Trophoblast cell (in vitro differentiated cells and primary cell): ENCODE measurements around the gene IL23A.
A peak's percentile ranks its signal among the peaks of the same experiment; 100 is the strongest.
"Not testable (repeated sequence)": the region's sequence is repeated elsewhere in the genome, so short reads cannot be mapped to it uniquely, and the experiment has no call there.

Source experiments
- DNase-seq, 2 donors: peaks; one replicate each; pipeline ENCODE4 v3.0.0-alpha.2; 2016
- H2AFZ ChIP-seq: 2 replicates; pipeline ENCODE4 v1.6.1; 2013; ENCODE audit warnings: low read length, moderate library complexity, mild to moderate bottlenecking; ENCODE audit not compliant: insufficient read depth, poor library complexity
- H2AK5ac ChIP-seq: 2 replicates; pipeline ENCODE4 v1.6.1; 2013; ENCODE audit warnings: mild to moderate bottlenecking, low read length
- H2BK120ac ChIP-seq: 2 replicates; pipeline ENCODE4 v1.6.1; 2013; ENCODE audit warnings: low read length, mild to moderate bottlenecking, moderate library complexity; ENCODE audit not compliant: insufficient read depth, poor library complexity
- H2BK12ac ChIP-seq: 2 replicates; pipeline ENCODE4 v1.6.1; 2013; ENCODE audit warnings: mild to moderate bottlenecking, low read length, moderate library complexity
- H2BK5ac ChIP-seq: 2 replicates; pipeline ENCODE4 v1.6.1; 2013; ENCODE audit warnings: low read length, low read depth, moderate library complexity, mild to moderate bottlenecking; ENCODE audit not compliant: poor library complexity
- H3K14ac ChIP-seq: 2 replicates; pipeline ENCODE4 v1.6.1; 2013; ENCODE audit warnings: mild to moderate bottlenecking, low read length
- H3K18ac ChIP-seq: 2 replicates; pipeline ENCODE4 v1.6.1; 2013; ENCODE audit warnings: mild to moderate bottlenecking, low read length
- H3K23ac ChIP-seq: 2 replicates; pipeline ENCODE4 v1.6.1; 2013; ENCODE audit warnings: low read length
- H3K27ac ChIP-seq: 2 replicates; pipeline ENCODE4 v1.5.1; 2013; ENCODE audit warnings: low read depth, mild to moderate bottlenecking, inconsistent platforms, low read length, moderate library complexity
- H3K27me3 ChIP-seq: 2 replicates; pipeline ENCODE4 v1.6.1; 2013; ENCODE audit warnings: inconsistent platforms, mild to moderate bottlenecking, low read length, moderate library complexity; ENCODE audit not compliant: insufficient read depth
- H3K36me3 ChIP-seq, 2 experiments: 1 replicate in 1 of 2; 2 replicates in 1 of 2; pipeline ENCODE4 v1.6.1; 2013; ENCODE audit warnings: low read length in 2 of 2, mild to moderate bottlenecking in 2 of 2, moderate library complexity in 1 of 2; ENCODE audit not compliant: insufficient read depth in 2 of 2, control insufficient read depth in 1 of 2
- H3K4ac ChIP-seq: 2 replicates; pipeline ENCODE4 v1.6.1; 2013; ENCODE audit warnings: low read depth, mild to moderate bottlenecking, low read length, moderate library complexity
- H3K4me1 ChIP-seq, 2 experiments: 1 replicate in 1 of 2; 2 replicates in 1 of 2; pipeline ENCODE4 v1.6.1; 2013; ENCODE audit warnings: low read length in 2 of 2, mild to moderate bottlenecking in 2 of 2, moderate library complexity in 1 of 2; ENCODE audit not compliant: insufficient read depth in 2 of 2, control insufficient read depth in 1 of 2
- H3K4me2 ChIP-seq: 2 replicates; pipeline ENCODE4 v1.6.1; 2013; ENCODE audit warnings: inconsistent platforms, mild to moderate bottlenecking, low read length, moderate library complexity
- H3K4me3 ChIP-seq: 2 replicates; pipeline ENCODE4 v1.5.1; 2013; ENCODE audit warnings: mild to moderate bottlenecking, low read depth, low read length, inconsistent platforms
- H3K79me1 ChIP-seq: one replicate; pipeline ENCODE4 v1.6.1; 2013; ENCODE audit warnings: low read length
- H3K79me2 ChIP-seq: 2 replicates; pipeline ENCODE4 v1.6.1; 2013; ENCODE audit warnings: low read length, mild to moderate bottlenecking; ENCODE audit not compliant: control insufficient read depth, insufficient read depth, poor library complexity
- H3K9ac ChIP-seq: 2 replicates; pipeline ENCODE4 v1.6.1; 2013; ENCODE audit warnings: mild to moderate bottlenecking, low read length
- H3K9me3 ChIP-seq: 2 replicates; pipeline ENCODE4 v1.6.1; 2013; ENCODE audit warnings: low read depth, mild to moderate bottlenecking, control low read depth, inconsistent platforms, low read length; ENCODE audit not compliant: insufficient read depth
- H4K12ac ChIP-seq: 2 replicates; pipeline ENCODE4 v1.6.1; 2013; ENCODE audit warnings: low read depth, mild to moderate bottlenecking, low read length, moderate library complexity
- H4K8ac ChIP-seq: 2 replicates; pipeline ENCODE4 v1.6.1; 2013; ENCODE audit warnings: low read depth, mild to moderate bottlenecking, low read length, moderate library complexity
- H4K91ac ChIP-seq: one replicate; pipeline ENCODE4 v1.6.1; 2013; ENCODE audit warnings: low read depth, mild to moderate bottlenecking, low read length, moderate library complexity
- WGBS: extraction: QIAGEN DNeasy Blood & Tissue Kit; methylation state at CpG from one replicate; pipeline ENCODE4 v1.1.7; 2013; ENCODE audit warnings: missing lambda C conversion rate; ENCODE audit not compliant: insufficient read length, insufficient coverage; ENCODE audit errors: extremely low coverage; 5-methylcytosine and 5-hydroxymethylcytosine counted together

Gene IL23A

GRCh38 chr12:56333679-56334489 is 4.8 kb upstream of the IL23A start, which contains the start of gene PAN2:
TSS of gene PAN2 (minus strand) at chr12:56334000. CDS start at chr12:56333094, 906 bp downstream.
- Histone ChIP-seq H4K8ac (peak within 1 kb of the TSS; percentile 94), H4K91ac (peak within 1 kb of the TSS; percentile 93), H3K4me1 (peaks cover 7 to 8% of the 10 kb centered on the region in 2 experiments), H2BK120ac (peak within 1 kb of the TSS; percentile 48), H2AK5ac (peak within 1 kb of the TSS; percentile 51), H3K27me3 (no peaks in the 10 kb centered on the region), H3K4me3 (peak within 1 kb of the TSS; percentile 67), H3K79me2 (peaks cover 2% of the 10 kb centered on the region), H3K23ac (no peak within 1 kb of the TSS), H3K4me2 (peak within 1 kb of the TSS; percentile 82), H3K36me3 (no peaks in the 10 kb centered on the region), H3K27ac (peak within 1 kb of the TSS; percentile 95), H2AFZ (peak within 1 kb of the TSS; percentile 21), H3K9me3 (no peaks in the 10 kb centered on the region), H2BK5ac (peak within 1 kb of the TSS; percentile 23), H3K18ac (peak within 1 kb of the TSS; percentile 77), H3K9ac (peak within 1 kb of the TSS; percentile 90), H2BK12ac (peak within 1 kb of the TSS; percentile 5), H3K14ac (peak within 1 kb of the TSS; percentile 67), H3K4ac (peak within 1 kb of the TSS; percentile 53), H4K12ac (peak within 1 kb of the TSS; percentile 69), H3K79me1 (peaks cover 8% of the 10 kb centered on the region)
- no CpG with 5 or more reads among the region's 45 CpGs for WGBS
- peak; percentile 92 to 93 for DNase-seq

- no CpG with 5 or more reads among the region's 6 CpGs for WGBS
- peak overlapping the region; percentile 78 for H3K27ac ChIP-seq
- H4K8ac ChIP-seq: peak overlapping the region; percentile 35
These were observed 4.2 kb upstream of the IL23A start for GRCh38 chr12:56334490-56334793.

DNA sequence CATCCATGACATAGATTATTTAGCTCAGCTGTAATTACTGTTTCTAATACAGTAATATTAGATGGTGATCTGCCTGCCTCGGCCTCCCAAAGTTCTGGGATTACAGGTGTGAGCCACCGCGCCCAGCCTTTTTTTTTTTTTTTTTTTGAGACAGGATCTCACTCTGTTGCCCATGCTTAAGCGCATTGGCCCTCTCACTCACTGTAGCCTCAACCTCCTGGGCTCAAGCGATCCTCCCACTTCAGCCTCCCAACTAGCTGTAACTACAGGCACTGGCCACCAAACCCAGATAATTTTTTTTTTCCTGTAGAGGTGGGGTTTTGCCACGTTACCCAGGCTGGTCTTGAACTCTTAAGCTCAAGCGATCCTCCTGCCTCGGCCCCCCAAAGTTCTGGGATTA is 3.2 kb upstream of the IL23A start:
- not testable (repeated sequence) for H3K18ac ChIP-seq, H3K4me2 ChIP-seq, H3K9ac ChIP-seq, H3K4me3 ChIP-seq, H2AK5ac ChIP-seq, H3K36me3 ChIP-seq, H3K23ac ChIP-seq, H2BK120ac ChIP-seq, H3K14ac ChIP-seq, H2BK5ac ChIP-seq, H3K4ac ChIP-seq, H3K79me2 ChIP-seq, DNase-seq, H3K27ac ChIP-seq, H4K91ac ChIP-seq, H4K12ac ChIP-seq, H3K27me3 ChIP-seq, H2AFZ ChIP-seq, H3K79me1 ChIP-seq, H3K9me3 ChIP-seq, H2BK12ac ChIP-seq, H4K8ac ChIP-seq
- H3K4me1 ChIP-seq: peaks cover 9 to 10% of the 10 kb centered on the region in 2 experiments
- no CpG with 5 or more reads among the region's 8 CpGs for WGBS

More at GRCh38 chr12:56334490-56334793, 4.2 kb upstream of the IL23A start:
- H3K23ac ChIP-seq: no peak overlapping the region
- H4K91ac ChIP-seq: peak overlapping the region; percentile 7
- peak overlapping the region; percentile 67 for H3K4me3 ChIP-seq
- H2BK120ac ChIP-seq: peak overlapping the region; percentile 29
- H3K18ac ChIP-seq: no peak overlapping the region
- H3K4me2 ChIP-seq: peak overlapping the region; percentile 82
- H3K9me3 ChIP-seq: no peaks in the 10 kb centered on the region
- H4K12ac ChIP-seq: peak overlapping the region; percentile 40
- peaks cover 8 to 9% of the 10 kb centered on the region in 2 experiments for H3K4me1 ChIP-seq
- peak overlapping the region; percentile 12 for H3K14ac ChIP-seq
- H2AK5ac ChIP-seq: no peak overlapping the region
- no peak overlapping the region for H3K4ac ChIP-seq
- no peaks in the 10 kb centered on the region for H3K27me3 ChIP-seq
- no peak for DNase-seq
- H3K36me3 ChIP-seq: no peaks in the 10 kb centered on the region
- peak overlapping the region; percentile 90 for H3K9ac ChIP-seq
- peaks cover 8% of the 10 kb centered on the region for H3K79me1 ChIP-seq
- peaks cover 2% of the 10 kb centered on the region for H3K79me2 ChIP-seq
- no peak overlapping the region for H2AFZ ChIP-seq
- H2BK12ac ChIP-seq: no peak overlapping the region
- no peak overlapping the region for H2BK5ac ChIP-seq

DNA sequence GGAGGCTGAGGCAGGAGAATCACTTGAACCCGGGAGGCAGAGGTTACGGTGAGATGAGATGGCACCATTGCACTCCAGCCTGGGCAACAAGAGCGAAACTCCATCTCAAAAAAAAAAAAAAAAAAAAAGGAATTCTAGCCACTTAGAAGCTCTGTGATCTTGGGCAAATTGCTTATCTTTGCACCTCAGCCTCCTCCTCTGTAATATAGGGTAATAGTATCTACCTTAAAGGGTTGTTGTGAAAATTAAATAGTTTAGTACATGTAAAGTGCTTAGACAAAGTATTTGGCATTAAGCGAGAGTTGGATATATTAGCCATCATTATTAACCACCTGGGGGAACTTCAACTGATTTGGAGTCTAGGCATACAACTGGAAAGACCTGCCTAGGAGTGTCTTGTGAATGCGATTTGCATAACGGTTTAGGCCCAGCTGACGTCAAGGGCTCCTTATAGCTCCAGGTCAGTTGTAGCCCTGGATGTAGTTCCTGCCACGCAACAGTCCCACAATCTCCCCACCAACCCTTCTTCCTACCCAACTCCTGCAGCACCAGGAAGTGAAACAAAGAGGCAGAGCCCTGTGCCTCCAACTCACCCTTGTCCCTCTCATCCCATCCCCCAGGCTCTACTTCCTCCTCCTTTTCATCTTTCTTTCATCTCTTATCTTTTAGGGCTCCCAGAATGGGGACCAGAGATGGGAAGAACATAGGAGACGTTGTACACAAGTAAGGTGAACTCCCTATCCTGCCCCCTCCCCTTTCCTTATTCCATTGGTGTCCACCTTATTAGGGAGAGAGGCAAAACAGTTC is 2.1 kb upstream of the IL23A start:
- Histone ChIP-seq H2AFZ (no peak overlapping the region), H2AK5ac (no peak overlapping the region), H3K4me3 (no peak overlapping the region), H3K4ac (no peak overlapping the region), H3K79me1 (peaks cover 8% of the 10 kb centered on the region), H3K4me2 (no peak overlapping the region), H3K27me3 (no peaks in the 10 kb centered on the region), H2BK5ac (no peak overlapping the region), H2BK12ac (no peak overlapping the region), H3K18ac (no peak overlapping the region), H3K9ac (no peak overlapping the region), H3K4me1 (peaks cover 9 to 13% of the 10 kb centered on the region in 2 experiments), H4K12ac (no peak overlapping the region), H3K79me2 (peaks cover 2% of the 10 kb centered on the region), H3K14ac (no peak overlapping the region), H3K27ac (no peak overlapping the region), H2BK120ac (no peak overlapping the region), H4K91ac (no peak overlapping the region), H3K9me3 (no peaks in the 10 kb centered on the region), H3K23ac (peak overlapping the region; percentile 78), H3K36me3 (no peaks in the 10 kb centered on the region), H4K8ac (no peak overlapping the region)
- peak in 1 of 2 donors; percentile 44 for DNase-seq
- WGBS: no CpG with 5 or more reads among the region's 9 CpGs
